GM10248 (cell line): ENCODE results near the gene CDKN1A.

Experiments
- CTCF ChIA-PET: fragments of 300-600 bp; sonication (Branson Sonifier 250); formaldehyde crosslinking; extraction: SDS; loops from one replicate; lab custom pipeline; 2021; ENCODE audit warnings: antibody characterized with exemption; lab: Yijun Ruan, JAX
- POLR2A ChIA-PET: fragments of 350-650 bp; sonication (Branson Sonifier 250); formaldehyde crosslinking; extraction: SDS; loops from one replicate; lab custom pipeline; 2020; ENCODE audit warnings: antibody characterized with exemption; lab: Yijun Ruan, JAX
- DNase-seq: peaks from one replicate; pipeline ENCODE4 v3.0.0; 2012; ENCODE audit errors: extremely low spot score
- CTCF ChIP-seq: IDR thresholded peaks from 2 replicates; pipeline ENCODE4 v1.5.1; 2012; ENCODE audit warnings: mild to moderate bottlenecking, low read depth; ENCODE audit errors: extremely low read depth, missing control alignments, control extremely low read depth

CDKN1A gene

GRCh38 chr6:36671687-36672375, 6.7 kb upstream of the CDKN1A start:
- DNase-seq = no peak
- no peak for TF ChIP-seq CTCF

GRCh38 chr6:36673882-36674281, 4.6 kb upstream of the CDKN1A start:
- ChIA-PET POLR2A (interaction anchor here (0.5 to 0.8 kb wide), 2 partner anchors 61 to 64 kb away, joined by 3 to 5 read pairs; no protein-coding TSS in a partner anchor), CTCF (interaction anchor here (1.7 to 10.3 kb wide), 4 partner anchors 8 to 59 kb away, joined by 3 to 104 read pairs (median 9); no protein-coding TSS in a partner anchor)
- TF ChIP-seq CTCF = no peak

More at GRCh38 chr6:36671687-36672375, 6.7 kb upstream of the CDKN1A start:
- CTCF ChIA-PET = interaction anchor here (1.0 to 1.3 kb wide), 3 partner anchors 9 to 20 kb away, joined by 3 read pairs; no protein-coding TSS in a partner anchor
- POLR2A ChIA-PET = interaction anchor here (6.1 kb wide), 1 partner anchor 9 kb away, joined by 99 read pairs; the partner anchor contains the start of gene CDKN1A

DNA sequence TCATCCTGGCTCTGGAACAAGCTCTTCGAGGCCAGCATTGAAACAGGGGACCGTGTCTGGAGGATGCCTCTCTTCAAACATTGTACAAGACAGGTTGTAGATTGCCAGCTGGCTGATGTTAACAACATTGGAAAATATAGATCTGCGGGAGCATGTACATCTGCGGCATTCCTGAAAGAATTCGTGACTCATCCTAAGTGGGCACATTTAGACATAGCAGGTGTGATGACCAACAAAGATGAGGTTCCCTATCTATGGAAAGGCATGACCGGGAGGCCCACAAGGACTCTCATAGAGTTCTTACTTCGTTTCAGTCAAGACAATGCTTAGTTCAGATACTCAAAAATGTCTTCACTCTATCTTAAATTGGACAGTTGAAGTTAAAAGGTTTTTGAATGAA, 3.6 kb upstream of the CDKN1A start:
- ChIA-PET POLR2A (no interaction called here), CTCF (interaction anchor here (1.7 to 10.3 kb wide), 3 partner anchors 9 to 60 kb away, joined by 7 to 104 read pairs (median 11); no protein-coding TSS in a partner anchor)
- no peak for DNase-seq
- no peak for TF ChIP-seq CTCF

More at GRCh38 chr6:36673882-36674281, 4.6 kb upstream of the CDKN1A start:
- DNase-seq = no peak

DNA sequence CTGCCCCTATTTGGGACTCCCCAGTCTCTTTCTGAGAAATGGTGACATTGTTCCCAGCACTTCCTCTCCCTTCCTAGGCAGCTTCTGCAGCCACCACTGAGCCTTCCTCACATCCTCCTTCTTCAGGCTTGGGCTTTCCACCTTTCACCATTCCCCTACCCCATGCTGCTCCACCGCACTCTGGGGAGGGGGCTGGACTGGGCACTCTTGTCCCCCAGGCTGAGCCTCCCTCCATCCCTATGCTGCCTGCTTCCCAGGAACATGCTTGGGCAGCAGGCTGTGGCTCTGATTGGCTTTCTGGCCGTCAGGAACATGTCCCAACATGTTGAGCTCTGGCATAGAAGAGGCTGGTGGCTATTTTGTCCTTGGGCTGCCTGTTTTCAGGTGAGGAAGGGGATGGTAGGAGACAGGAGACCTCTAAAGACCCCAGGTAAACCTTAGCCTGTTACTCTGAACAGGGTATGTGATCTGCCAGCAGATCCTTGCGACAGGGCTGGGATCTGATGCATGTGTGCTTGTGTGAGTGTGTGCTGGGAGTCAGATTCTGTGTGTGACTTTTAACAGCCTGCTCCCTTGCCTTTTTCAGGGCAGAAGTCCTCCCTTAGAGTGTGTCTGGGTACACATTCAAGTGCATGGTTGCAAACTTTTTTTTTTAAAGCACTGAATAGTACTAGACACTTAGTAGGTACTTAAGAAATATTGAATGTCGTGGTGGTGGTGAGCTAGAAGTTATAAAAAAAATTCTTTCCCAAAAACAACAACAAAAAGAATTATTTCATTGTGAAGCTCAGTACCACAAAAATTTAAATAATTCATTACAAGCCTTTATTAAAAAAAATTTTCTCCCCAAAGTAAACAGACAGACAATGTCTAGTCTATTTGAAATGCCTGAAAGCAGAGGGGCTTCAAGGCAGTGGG, 2.1 kb upstream of the CDKN1A start:
- POLR2A ChIA-PET = interaction anchor here (0.5 to 2.1 kb wide), 5 partner anchors 9 to 80 kb away, joined by 3 to 25 read pairs (median 6); no protein-coding TSS in a partner anchor
- CTCF ChIA-PET = interaction anchor here (1.1 to 10.3 kb wide), 6 partner anchors 10 to 83 kb away, joined by 3 to 104 read pairs (median 4); no protein-coding TSS in a partner anchor
- DNase-seq = no peak
- no peak for TF ChIP-seq CTCF

GRCh38 chr6:36677059-36677749, 1.3 kb upstream of the CDKN1A start:
- no peak for DNase-seq
- no peak for TF ChIP-seq CTCF
- POLR2A ChIA-PET = interaction anchor here (0.5 to 2.1 kb wide), 2 partner anchors 10 to 58 kb away, joined by 6 to 25 read pairs; no protein-coding TSS in a partner anchor
- CTCF ChIA-PET = interaction anchor here (1.1 to 10.3 kb wide), 4 partner anchors 11 to 82 kb away, joined by 3 to 104 read pairs (median 7); no protein-coding TSS in a partner anchor
